Epithelial cell of proximal tubule (primary cell): ENCODE data around the gene KRTAP5-9. TPM values are rescaled to one million over a fixed set of nuclear protein-coding genes. Genes with fewer than 3 reads are reported as not detected.
"Not testable (repeated sequence)": the region's sequence is repeated elsewhere in the genome, so short reads cannot be mapped to it uniquely, and the experiment has no call there.

Source experiments
- DNase-seq: peaks from one replicate; pipeline ENCODE4 v3.0.0-alpha.2; 2011; ENCODE audit warnings: low read depth
- H3K4me3 ChIP-seq: 2 replicates; pipeline ENCODE4 v1.5.1; 2011; ENCODE audit warnings: low read depth, mild to moderate bottlenecking, low read length
- CTCF ChIP-seq: conservative IDR thresholded peaks from 2 replicates; pipeline ENCODE4 v1.5.1; 2012; ENCODE audit warnings: low read depth, mild to moderate bottlenecking, low read length
- total RNA-seq: library from RNA; depleted of rRNA; stranded (reverse); fragments of >200 nt; gene quantifications from 2 replicates; pipeline ENCODE4 v1.2.3, GENCODE V29; 2015

The KRTAP5-9 gene
- total RNA-seq, 1 donor from 2014 or later = not detected

GRCh38 chr11:71582309-71582895 is 34.2 kb downstream of the KRTAP5-9 start, which contains the start of gene KRTAP5-11:
Gene KRTAP5-11 (minus strand): TSS chr11:71582875. CDS start chr11:71582837, 38 bp downstream.
- TF ChIP-seq CTCF = no peak
- no peak within 1 kb of the TSS for H3K4me3 ChIP-seq
- no peak for DNase-seq

- H3K4me3 ChIP-seq, DNase-seq: not testable (repeated sequence)
Measured at GRCh38 chr11:71582969-71583368, 34.7 kb downstream of the KRTAP5-9 start.

- DNase-seq, H3K4me3 ChIP-seq: not testable (repeated sequence)
Measured at GRCh38 chr11:71585673-71586072, 37.5 kb downstream of the KRTAP5-9 start.

GRCh38 chr11:71588314-71588713 is 40.1 kb downstream of the KRTAP5-9 start:
- not testable (repeated sequence) for DNase-seq, H3K4me3 ChIP-seq

GRCh38 chr11:71588822-71589545 is 40.8 kb downstream of the KRTAP5-9 start:
- peak; percentile 22 for TF ChIP-seq CTCF
- not testable (repeated sequence) for H3K4me3 ChIP-seq, DNase-seq

- DNase-seq = not testable (repeated sequence)
Measured at GRCh38 chr11:71589546-71589920, 41.3 kb downstream of the KRTAP5-9 start.

More at GRCh38 chr11:71589546-71589920, 41.3 kb downstream of the KRTAP5-9 start:
- H3K4me3 ChIP-seq = not testable (repeated sequence)

Other genes with a start within 250 kb of the KRTAP5-9 start
- gene DHCR7, start 100.0 kb upstream of the KRTAP5-9 start, total RNA-seq = 32.3 and 124 TPM in 2 replicates
- gene NADSYN1, start 95.2 kb upstream of the KRTAP5-9 start, total RNA-seq = 43.8 and 72.8 TPM in 2 replicates
- not detected in 2 replicates for gene KRTAP5-7, start 21.2 kb upstream of the KRTAP5-9 start, total RNA-seq
- not detected in 2 replicates for gene KRTAP5-8, start 10.4 kb upstream of the KRTAP5-9 start, total RNA-seq
- gene KRTAP5-10, start 17.1 kb downstream of the KRTAP5-9 start, total RNA-seq = not detected in 2 replicates
- not detected in 2 replicates for gene KRTAP5-11, start 34.5 kb downstream of the KRTAP5-9 start, total RNA-seq